Measurements from ENCODE around the gene CNIH3.

DNA sequence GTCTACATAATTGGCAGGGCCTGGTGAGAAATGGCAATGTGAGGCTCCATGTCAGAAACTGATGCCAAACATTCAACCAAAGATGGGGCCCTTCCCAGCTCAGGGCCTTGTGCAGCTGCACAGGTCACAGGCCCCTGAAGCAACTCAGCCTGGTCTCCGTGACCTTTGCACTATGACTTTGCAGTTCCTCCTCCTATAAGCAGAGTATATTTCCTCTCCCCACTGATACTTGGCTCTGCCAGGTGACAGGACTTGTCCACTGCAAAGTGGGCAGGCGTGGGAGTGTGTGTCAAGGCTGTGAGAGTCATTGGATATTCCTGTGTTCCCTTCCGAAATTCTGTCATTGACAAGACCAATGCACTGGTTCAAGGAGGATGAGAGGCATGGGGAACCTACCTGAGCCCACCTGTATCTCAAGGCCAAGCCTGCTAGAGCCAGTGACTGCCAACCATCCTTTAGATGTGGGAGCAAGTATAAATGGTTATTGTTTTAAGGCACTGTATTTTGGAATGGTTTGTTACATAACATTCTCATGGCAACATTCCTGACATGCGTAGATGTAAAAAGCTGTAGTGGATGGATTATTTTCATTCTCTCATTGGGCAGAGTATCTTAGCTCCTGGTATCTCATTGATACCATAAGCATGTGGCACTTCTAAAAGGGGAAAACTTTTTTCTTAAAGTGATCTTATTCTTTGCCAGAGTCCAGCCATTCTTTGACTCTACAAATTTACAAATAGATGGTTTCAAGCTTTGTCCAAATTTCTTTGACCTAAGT lies 75.2 kb downstream of the CNIH3 start:
- TF ChIP-seq, protein P1, sequence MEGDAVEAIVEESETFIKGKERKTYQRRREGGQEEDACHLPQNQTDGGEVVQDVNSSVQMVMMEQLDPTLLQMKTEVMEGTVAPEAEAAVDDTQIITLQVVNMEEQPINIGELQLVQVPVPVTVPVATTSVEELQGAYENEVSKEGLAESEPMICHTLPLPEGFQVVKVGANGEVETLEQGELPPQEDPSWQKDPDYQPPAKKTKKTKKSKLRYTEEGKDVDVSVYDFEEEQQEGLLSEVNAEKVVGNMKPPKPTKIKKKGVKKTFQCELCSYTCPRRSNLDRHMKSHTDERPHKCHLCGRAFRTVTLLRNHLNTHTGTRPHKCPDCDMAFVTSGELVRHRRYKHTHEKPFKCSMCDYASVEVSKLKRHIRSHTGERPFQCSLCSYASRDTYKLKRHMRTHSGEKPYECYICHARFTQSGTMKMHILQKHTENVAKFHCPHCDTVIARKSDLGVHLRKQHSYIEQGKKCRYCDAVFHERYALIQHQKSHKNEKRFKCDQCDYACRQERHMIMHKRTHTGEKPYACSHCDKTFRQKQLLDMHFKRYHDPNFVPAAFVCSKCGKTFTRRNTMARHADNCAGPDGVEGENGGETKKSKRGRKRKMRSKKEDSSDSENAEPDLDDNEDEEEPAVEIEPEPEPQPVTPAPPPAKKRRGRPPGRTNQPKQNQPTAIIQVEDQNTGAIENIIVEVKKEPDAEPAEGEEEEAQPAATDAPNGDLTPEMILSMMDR (IDR thresholded peaks at IDR 0.05), result no peak
- TF ChIP-seq POLR2AphosphoS5 (IDR thresholded peaks at IDR 0.05) (no peak), POLR2A (IDR thresholded peaks at IDR 0.05) (no peak), EP300 (IDR thresholded peaks at IDR 0.05; ENCODE audit: low read depth) (no peak)
